GM21723 (cell line): ENCODE measurements around the gene OIT3.

ENCODE experiments used
- ATAC-seq: cut with Tn5 transposase; IDR thresholded peaks from one replicate; pipeline ENCODE4 v1.9.1; 2021; ENCODE audit warnings: mild to moderate bottlenecking, moderate library complexity; ENCODE audit not compliant: unreplicated experiment

The OIT3 gene

GRCh38 chr10:72951760-72952159 is 58.2 kb downstream of the OIT3 start:
- no peak for ATAC-seq

DNA sequence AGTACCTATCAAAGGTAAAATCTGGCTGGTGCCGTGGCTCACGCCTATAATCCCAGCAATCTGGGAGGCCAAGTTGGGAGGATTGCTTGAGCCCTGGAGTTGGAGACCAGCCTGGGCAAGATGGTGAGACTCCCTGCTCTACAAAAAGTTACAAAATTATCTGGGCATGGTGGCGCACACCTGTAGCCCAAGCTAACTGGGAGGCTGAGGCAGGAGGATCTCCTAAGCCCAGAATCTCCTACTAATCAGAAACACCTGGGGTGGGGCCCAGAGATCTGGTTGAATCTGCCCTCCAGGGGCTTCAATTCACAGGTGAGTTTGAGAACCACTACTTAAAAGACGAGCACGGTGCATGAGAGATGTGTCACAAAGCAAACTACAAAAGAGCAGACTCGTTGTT is 58.6 kb downstream of the OIT3 start:
- ATAC-seq = no peak

- ATAC-seq = no peak
Observed at GRCh38 chr10:72952642-72953158, 59.2 kb downstream of the OIT3 start.

GRCh38 chr10:72953687-72954086 is 60.1 kb downstream of the OIT3 start:
- ATAC-seq = no peak

DNA sequence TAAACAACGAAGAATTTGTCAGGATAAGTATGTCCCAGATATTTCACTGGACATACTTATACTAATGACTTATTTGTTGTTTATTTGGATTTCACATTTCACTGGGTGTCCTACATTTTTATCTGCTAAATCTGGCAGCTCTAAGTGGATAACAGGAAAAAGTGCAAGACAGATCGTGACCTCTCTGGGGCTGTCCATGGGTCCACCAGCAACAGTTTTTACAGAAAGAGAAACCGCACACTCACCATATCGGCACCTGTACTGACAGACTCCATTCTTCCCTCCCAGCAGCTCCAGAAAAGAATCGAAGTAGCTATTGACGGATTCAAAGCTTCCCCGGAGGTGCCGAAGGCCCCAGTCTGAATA is 60.7 kb downstream of the OIT3 start:
- ATAC-seq = no peak

- no peak for ATAC-seq
Observed at GRCh38 chr10:72954596-72955554, 61.3 kb downstream of the OIT3 start, which contains the start of gene PLA2G12B. Gene PLA2G12B, minus strand, starts transcription at chr10:72954806. Its CDS starts 121 bp downstream, at chr10:72954685.

GRCh38 chr10:72956001-72956400 is 62.5 kb downstream of the OIT3 start:
- no peak for ATAC-seq

DNA sequence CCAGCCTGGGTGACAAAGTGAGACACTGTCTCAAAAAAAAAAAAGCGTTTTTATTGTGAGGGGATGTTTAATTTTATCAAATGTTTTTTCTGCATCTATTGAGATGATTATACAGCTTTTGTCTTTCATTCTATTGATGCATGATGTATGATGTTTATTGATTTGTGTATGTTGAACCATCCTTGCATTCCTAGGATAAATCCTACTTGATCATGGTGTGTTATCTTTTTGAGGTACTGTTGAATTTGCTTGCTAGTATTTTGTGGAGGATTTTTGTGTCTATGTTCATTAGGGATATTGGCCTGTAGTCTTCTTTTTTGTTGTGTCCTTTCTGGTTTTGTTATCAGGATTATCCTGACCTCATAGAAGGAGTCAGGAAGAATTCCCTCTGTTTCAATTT is 83.3 kb downstream of the OIT3 start:
- ATAC-seq = no peak

- no peak for ATAC-seq
Observed at GRCh38 chr10:72979709-72980108, 86.2 kb downstream of the OIT3 start.

- no peak for ATAC-seq
Observed at GRCh38 chr10:72980348-72980747, 86.8 kb downstream of the OIT3 start.

- ATAC-seq = no peak
Observed at GRCh38 chr10:72981028-72981881, 87.7 kb downstream of the OIT3 start.

- no peak for ATAC-seq
Observed at GRCh38 chr10:72981882-72982529, 88.5 kb downstream of the OIT3 start.
